ENCODE data around the gene CRACR2B. TPM values are rescaled to one million over a fixed set of nuclear protein-coding genes. Genes with fewer than 3 reads are reported as not detected.

CRACR2B gene
- total and polyA plus RNA-seq, 3 donors from 2014 or later, result 4.9 to 7.4 (median 6.5) TPM

GRCh38 chr11:804599-804964, 23.1 kb upstream of the CRACR2B start:
- peaks cover 21% of the 10 kb centered on the region for H3K4me1 ChIP-seq
- peak overlapping the region; percentile 60 to 81 for H3K27ac ChIP-seq
- TF ChIP-seq, protein P1, sequence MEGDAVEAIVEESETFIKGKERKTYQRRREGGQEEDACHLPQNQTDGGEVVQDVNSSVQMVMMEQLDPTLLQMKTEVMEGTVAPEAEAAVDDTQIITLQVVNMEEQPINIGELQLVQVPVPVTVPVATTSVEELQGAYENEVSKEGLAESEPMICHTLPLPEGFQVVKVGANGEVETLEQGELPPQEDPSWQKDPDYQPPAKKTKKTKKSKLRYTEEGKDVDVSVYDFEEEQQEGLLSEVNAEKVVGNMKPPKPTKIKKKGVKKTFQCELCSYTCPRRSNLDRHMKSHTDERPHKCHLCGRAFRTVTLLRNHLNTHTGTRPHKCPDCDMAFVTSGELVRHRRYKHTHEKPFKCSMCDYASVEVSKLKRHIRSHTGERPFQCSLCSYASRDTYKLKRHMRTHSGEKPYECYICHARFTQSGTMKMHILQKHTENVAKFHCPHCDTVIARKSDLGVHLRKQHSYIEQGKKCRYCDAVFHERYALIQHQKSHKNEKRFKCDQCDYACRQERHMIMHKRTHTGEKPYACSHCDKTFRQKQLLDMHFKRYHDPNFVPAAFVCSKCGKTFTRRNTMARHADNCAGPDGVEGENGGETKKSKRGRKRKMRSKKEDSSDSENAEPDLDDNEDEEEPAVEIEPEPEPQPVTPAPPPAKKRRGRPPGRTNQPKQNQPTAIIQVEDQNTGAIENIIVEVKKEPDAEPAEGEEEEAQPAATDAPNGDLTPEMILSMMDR (IDR thresholded peaks at IDR 0.05), result no peak
- TF ChIP-seq POLR2A (IDR thresholded peaks at IDR 0.05), result no peak
- no peak for DNase-seq
- intact Hi-C loops (cut with DNase I; ENCODE audit: low total_unique reads), result no loop called here
- no peaks in the 10 kb centered on the region for H3K9me3 ChIP-seq
- no peaks in the 10 kb centered on the region for H3K27me3 ChIP-seq
- no peaks in the 10 kb centered on the region for H3K36me3 ChIP-seq (ENCODE audit: low read depth, missing control alignments)
- 4% methylated on average over 14 of the region's 18 CpGs; no CpG with 5 or more reads in 1 of the 2 donors for WGBS, 2 donors
- peak overlapping the region; percentile 48 to 67 for H3K4me3 ChIP-seq

- intact Hi-C loops (cut with DNase I; ENCODE audit: low total_unique reads), result no loop called here
- Histone ChIP-seq H3K9me3 (no peaks in the 10 kb centered on the region), H3K27ac (peak overlapping the region; percentile 96 to 98), H3K36me3 (ENCODE audit: low read depth, missing control alignments) (no peaks in the 10 kb centered on the region), H3K4me1 (peaks cover 30% of the 10 kb centered on the region), H3K4me3 (peak overlapping the region; percentile 88 to 96), H3K27me3 (no peaks in the 10 kb centered on the region)
- WGBS, 2 donors, result 29 to 35% methylated on average over 15 to 28 of the region's 36 CpGs
- no peak for TF ChIP-seq POLR2A (IDR thresholded peaks at IDR 0.05)
- TF ChIP-seq, protein P1 (IDR thresholded peaks at IDR 0.05), result no peak
- no peak for DNase-seq
Measured at GRCh38 chr11:808427-809286, 19.1 kb upstream of the CRACR2B start.

DNA sequence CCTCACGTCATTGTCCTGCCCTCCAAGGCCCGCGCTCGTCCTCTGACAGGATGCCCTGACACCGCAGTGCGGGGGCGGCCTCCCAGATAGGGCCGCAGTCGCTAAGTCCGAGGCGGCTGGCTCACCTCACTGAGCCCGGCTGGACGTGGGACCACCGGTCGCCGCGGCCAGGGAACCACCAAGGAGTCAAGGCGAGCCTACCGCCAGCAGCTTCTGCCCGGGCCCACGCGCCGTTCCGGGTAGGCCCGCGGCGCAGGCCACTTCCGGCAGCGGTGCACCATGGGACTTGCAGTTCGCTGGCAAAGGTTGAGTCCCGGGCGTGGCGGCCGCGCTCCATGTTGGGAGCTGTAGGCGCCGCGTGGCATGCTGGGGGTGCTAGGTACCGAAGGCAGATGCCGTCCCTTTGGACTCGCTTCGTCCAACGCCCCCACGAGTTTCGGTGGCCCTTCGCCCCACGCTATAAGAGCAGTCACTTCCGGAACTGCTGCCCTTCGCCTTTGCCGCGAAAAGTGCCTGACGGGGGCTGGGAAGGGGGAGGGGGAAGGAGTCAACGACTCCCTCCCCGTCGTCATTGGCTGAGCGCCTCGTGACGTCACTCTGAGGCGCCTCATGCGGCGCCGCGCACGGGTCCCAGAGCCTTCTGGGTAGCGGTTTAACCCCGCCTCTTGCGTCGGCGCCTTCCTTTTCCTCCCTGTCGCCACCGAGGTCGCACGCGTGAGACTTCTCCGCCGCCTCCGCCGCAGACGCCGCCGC, 18.3 kb upstream of the CRACR2B start, which contains the start of gene RPLP2:
TSS of gene RPLP2 (plus strand) at position 681 of the 753 bp plus-strand sequence. CDS start 268 bp downstream, outside the sequence.
- Histone ChIP-seq H3K4me1 (peaks cover 22% of the 10 kb centered on the region), H3K4me3 (peak within 1 kb of the TSS; percentile 88 to 96), H3K27ac (peak within 1 kb of the TSS; percentile 96 to 98), H3K9me3 (no peaks in the 10 kb centered on the region), H3K27me3 (no peaks in the 10 kb centered on the region), H3K36me3 (ENCODE audit: low read depth, missing control alignments) (no peaks in the 10 kb centered on the region)
- peak; percentile 98 for DNase-seq
- TF ChIP-seq, protein P1 (IDR thresholded peaks at IDR 0.05), result peak in 1 of 3 experiments; percentile 8
- peak; percentile 88 for TF ChIP-seq POLR2A (IDR thresholded peaks at IDR 0.05)
- WGBS, 2 donors, result 1% methylated on average over 61 of the region's 81 CpGs; no CpG with 5 or more reads in 1 of the 2 donors
- intact Hi-C loops (cut with DNase I; ENCODE audit: low total_unique reads), result no loop called here

- Histone ChIP-seq H3K9me3 (no peaks in the 10 kb centered on the region), H3K4me3 (peak overlapping the region; percentile 88 to 96), H3K36me3 (ENCODE audit: low read depth, missing control alignments) (no peaks in the 10 kb centered on the region), H3K27ac (peak overlapping the region; percentile 96 to 98), H3K27me3 (no peaks in the 10 kb centered on the region), H3K4me1 (peaks cover 18% of the 10 kb centered on the region)
- 1 to 2% methylated on average over 17 to 36 of the region's 55 CpGs for WGBS, 2 donors
- TF ChIP-seq POLR2A (IDR thresholded peaks at IDR 0.05), result no peak
- TF ChIP-seq, protein P1 (IDR thresholded peaks at IDR 0.05), result peak in 1 of 3 experiments; percentile 18
- no peak for DNase-seq
- intact Hi-C loops (cut with DNase I; ENCODE audit: low total_unique reads), result no loop called here
Measured at GRCh38 chr11:810040-810567, 17.6 kb upstream of the CRACR2B start.
